ENCODE data around the gene THOC7.

THOC7 gene

GRCh38 chr3:63877737-63878393 lies 14.3 kb upstream of the THOC7 start:
- no peak for DNase-seq

- no peak for DNase-seq
Observed at GRCh38 chr3:63876260-63876659, 12.7 kb upstream of the THOC7 start.

GRCh38 chr3:63875510-63875909 lies 11.9 kb upstream of the THOC7 start:
- DNase-seq = no peak

- DNase-seq = no peak
Observed at GRCh38 chr3:63874769-63875168, 11.2 kb upstream of the THOC7 start.

GRCh38 chr3:63872135-63872924 lies 8.7 kb upstream of the THOC7 start:
- no peak for DNase-seq

- no peak for DNase-seq
Observed at GRCh38 chr3:63870615-63871005, 7.0 kb upstream of the THOC7 start.

- DNase-seq = no peak
Observed at GRCh38 chr3:63869940-63870614, 6.5 kb upstream of the THOC7 start.

- no peak for DNase-seq
Observed at GRCh38 chr3:63867225-63867624, 3.6 kb upstream of the THOC7 start.

GRCh38 chr3:63864965-63865327 lies 1.3 kb upstream of the THOC7 start:
- no peak for DNase-seq

GRCh38 chr3:63864008-63864964 lies 681 bp upstream of the THOC7 start:
- peak; percentile 59 for DNase-seq

GRCh38 chr3:63862804-63863149 lies 828 bp downstream of the THOC7 start:
- no peak for DNase-seq

- DNase-seq = no peak
Observed at GRCh38 chr3:63861306-63861705, 2.3 kb downstream of the THOC7 start.

GRCh38 chr3:63860776-63861175 lies 2.8 kb downstream of the THOC7 start:
- no peak for DNase-seq

- no peak for DNase-seq
Observed at GRCh38 chr3:63857311-63857710, 6.3 kb downstream of the THOC7 start.

- DNase-seq = no peak
Observed at GRCh38 chr3:63855333-63855940, 8.2 kb downstream of the THOC7 start.

GRCh38 chr3:63853106-63853505 lies 10.5 kb downstream of the THOC7 start:
- DNase-seq = no peak

- DNase-seq = no peak
Observed at GRCh38 chr3:63851287-63851686, 12.3 kb downstream of the THOC7 start.

GRCh38 chr3:63849175-63849574 lies 14.4 kb downstream of the THOC7 start:
- DNase-seq = no peak

GRCh38 chr3:63847718-63848450 lies 15.7 kb downstream of the THOC7 start:
- no peak for DNase-seq

GRCh38 chr3:63845215-63845614 lies 18.4 kb downstream of the THOC7 start:
- no peak for DNase-seq

GRCh38 chr3:63842127-63842526 lies 21.5 kb downstream of the THOC7 start:
- no peak for DNase-seq

- DNase-seq = no peak
Observed at GRCh38 chr3:63841704-63842103, 21.9 kb downstream of the THOC7 start.

Measured in CD4-positive, alpha-beta T cell treated with Interleukin-17A for 4 hours (primary cell).